Measurements from ENCODE around the gene POLR3E.

The POLR3E gene

GRCh38 chr16:22369221-22369811 lies 72.1 kb downstream of the POLR3E start:
- DNase-seq = peak; percentile 41

- peak; percentile 64 for DNase-seq
Observed at GRCh38 chr16:22370038-22370820, 73.0 kb downstream of the POLR3E start.

- DNase-seq = no peak
Observed at GRCh38 chr16:22372882-22373661, 75.9 kb downstream of the POLR3E start.

- DNase-seq = no peak
Observed at GRCh38 chr16:22373662-22374310, 76.6 kb downstream of the POLR3E start.

GRCh38 chr16:22374311-22375116 lies 77.3 kb downstream of the POLR3E start, which contains the start of gene CDR2:
TSS of gene CDR2 (minus strand) at chr16:22374619. CDS start at chr16:22374309, 310 bp downstream.
- peak; percentile 97 for DNase-seq

GRCh38 chr16:22375117-22375962 lies 78.1 kb downstream of the POLR3E start:
- DNase-seq = no peak

GRCh38 chr16:22375963-22376640 lies 78.9 kb downstream of the POLR3E start:
- DNase-seq = no peak

- DNase-seq = no peak
Observed at GRCh38 chr16:22379656-22380055, 82.4 kb downstream of the POLR3E start.

GRCh38 chr16:22380529-22380928 lies 83.3 kb downstream of the POLR3E start:
- DNase-seq = no peak

GRCh38 chr16:22381392-22381791 lies 84.2 kb downstream of the POLR3E start:
- DNase-seq = no peak

GRCh38 chr16:22383827-22384226 lies 86.6 kb downstream of the POLR3E start:
- no peak for DNase-seq
